Measurements from ENCODE around the gene MICU2.

The MICU2 gene

GRCh38 chr13:21466527-21466926, 137.4 kb downstream of the MICU2 start:
- H3K4me2 ChIP-seq (ENCODE audit: low read depth, low read length, poor library complexity, severe bottlenecking): no peak overlapping the region
- H3K9me2 ChIP-seq (replicated peaks; ENCODE audit: insufficient read depth, low read length): no peaks in the 10 kb centered on the region
- TF ChIP-seq EZH2phosphoT487 (conservative IDR thresholded peaks at IDR 0.05; ENCODE audit: low read length) (no peak), CTCF (IDR thresholded peaks at IDR 0.05; ENCODE audit: insufficient read depth, low read length, poor library complexity, severe bottlenecking) (no peak)
- H3F3A ChIP-seq (ENCODE audit: insufficient read depth): no peaks in the 10 kb centered on the region
- H3K36me3 ChIP-seq (ENCODE audit: low read length): no peaks in the 10 kb centered on the region
- H2AFZ ChIP-seq (ENCODE audit: low read depth, low read length, severe bottlenecking): no peak overlapping the region
- H3K9ac ChIP-seq (ENCODE audit: low read length): no peak overlapping the region
- no peaks in the 10 kb centered on the region for H4K20me1 ChIP-seq (ENCODE audit: low read depth, low read length)
- no peak overlapping the region for H3K4me3 ChIP-seq (ENCODE audit: insufficient read depth, low read length, poor library complexity, severe bottlenecking)
- no peaks in the 10 kb centered on the region for H3K27me3 ChIP-seq (ENCODE audit: low read length)
- no peak overlapping the region for H3K27ac ChIP-seq (ENCODE audit: low read depth, low read length)
- no peaks in the 10 kb centered on the region for H3K79me2 ChIP-seq (ENCODE audit: insufficient read depth, low read length)
- H3K9me3 ChIP-seq (ENCODE audit: insufficient read depth, low read length): no peaks in the 10 kb centered on the region

- Histone ChIP-seq H3K9ac (ENCODE audit: low read length) (no peak overlapping the region), H3K9me2 (replicated peaks; ENCODE audit: insufficient read depth, low read length) (no peaks in the 10 kb centered on the region), H3K4me3 (ENCODE audit: insufficient read depth, low read length, poor library complexity, severe bottlenecking) (no peak overlapping the region), H4K20me1 (ENCODE audit: low read depth, low read length) (no peaks in the 10 kb centered on the region), H3K9me3 (ENCODE audit: insufficient read depth, low read length) (no peaks in the 10 kb centered on the region), H3F3A (ENCODE audit: insufficient read depth) (no peaks in the 10 kb centered on the region), H3K79me2 (ENCODE audit: insufficient read depth, low read length) (no peaks in the 10 kb centered on the region), H2AFZ (ENCODE audit: low read depth, low read length, severe bottlenecking) (peak overlapping the region; percentile 26), H3K36me3 (ENCODE audit: low read length) (no peaks in the 10 kb centered on the region), H3K27ac (ENCODE audit: low read depth, low read length) (no peak overlapping the region), H3K27me3 (ENCODE audit: low read length) (no peaks in the 10 kb centered on the region), H3K4me2 (ENCODE audit: low read depth, low read length, poor library complexity, severe bottlenecking) (no peak overlapping the region)
- no peak for TF ChIP-seq EZH2phosphoT487 (conservative IDR thresholded peaks at IDR 0.05; ENCODE audit: low read length)
- TF ChIP-seq CTCF (IDR thresholded peaks at IDR 0.05; ENCODE audit: insufficient read depth, low read length, poor library complexity, severe bottlenecking): no peak
Measured at GRCh38 chr13:21465710-21466160, 138.2 kb downstream of the MICU2 start.

GRCh38 chr13:21463424-21463823, 140.5 kb downstream of the MICU2 start:
- TF ChIP-seq CTCF (IDR thresholded peaks at IDR 0.05; ENCODE audit: insufficient read depth, low read length, poor library complexity, severe bottlenecking) (no peak), EZH2phosphoT487 (conservative IDR thresholded peaks at IDR 0.05; ENCODE audit: low read length) (no peak)
- Histone ChIP-seq H3K9me2 (replicated peaks; ENCODE audit: insufficient read depth, low read length) (no peaks in the 10 kb centered on the region), H3K36me3 (ENCODE audit: low read length) (no peaks in the 10 kb centered on the region), H3K9me3 (ENCODE audit: insufficient read depth, low read length) (no peaks in the 10 kb centered on the region), H2AFZ (ENCODE audit: low read depth, low read length, severe bottlenecking) (no peak overlapping the region), H3K4me2 (ENCODE audit: low read depth, low read length, poor library complexity, severe bottlenecking) (no peak overlapping the region), H3K4me3 (ENCODE audit: insufficient read depth, low read length, poor library complexity, severe bottlenecking) (no peak overlapping the region), H4K20me1 (ENCODE audit: low read depth, low read length) (no peaks in the 10 kb centered on the region), H3K79me2 (ENCODE audit: insufficient read depth, low read length) (peaks cover 6% of the 10 kb centered on the region), H3K9ac (ENCODE audit: low read length) (no peak overlapping the region), H3K27ac (ENCODE audit: low read depth, low read length) (no peak overlapping the region), H3K27me3 (ENCODE audit: low read length) (no peaks in the 10 kb centered on the region), H3F3A (ENCODE audit: insufficient read depth) (no peaks in the 10 kb centered on the region)
